IPS-20b (cell line): ENCODE results near the gene LRR1.

Source experiments
- H3K27ac ChIP-seq: one replicate; pipeline ENCODE4 v1.5.1; 2013; ENCODE audit warnings: low read length
- H3K27me3 ChIP-seq: 2 replicates; pipeline ENCODE4 v1.6.1; 2013; ENCODE audit warnings: mild to moderate bottlenecking, low read length, inconsistent platforms; ENCODE audit not compliant: insufficient read depth
- H3K36me3 ChIP-seq: 2 replicates; pipeline ENCODE4 v1.6.1; 2013; ENCODE audit warnings: low read depth, mild to moderate bottlenecking, inconsistent platforms, low read length, moderate library complexity; ENCODE audit not compliant: insufficient read depth
- H3K4me1 ChIP-seq: 2 replicates; pipeline ENCODE4 v1.6.1; 2013; ENCODE audit warnings: mild to moderate bottlenecking, control low read depth, inconsistent platforms, low read length, moderate library complexity; ENCODE audit not compliant: insufficient read depth
- H3K4me3 ChIP-seq: 2 replicates; pipeline ENCODE4 v1.5.1; 2013; ENCODE audit warnings: mild to moderate bottlenecking, low read length, inconsistent platforms
- H3K9ac ChIP-seq: 2 replicates; pipeline ENCODE4 v1.6.1; 2013; ENCODE audit warnings: low read depth, mild to moderate bottlenecking, inconsistent platforms, low read length, moderate library complexity
- H3K9me3 ChIP-seq: 2 replicates; pipeline ENCODE4 v1.6.1; 2013; ENCODE audit warnings: mild to moderate bottlenecking, low read depth, low read length, inconsistent platforms; ENCODE audit not compliant: insufficient read depth

The LRR1 gene

GRCh38 chr14:49620182-49621113 lies 21.7 kb downstream of the LRR1 start, which contains the start of the genes MGAT2 and RPL36AL:
Gene MGAT2, plus strand, starts transcription at chr14:49620799. Its CDS starts 470 bp downstream, at chr14:49621269.
Gene RPL36AL, minus strand, starts transcription at chr14:49620626. Its CDS starts 1,522 bp downstream, at chr14:49619104.
- peak within 1 kb of the TSS; percentile 99 for H3K4me3 ChIP-seq
- peak within 1 kb of the TSS; percentile 86 for H3K27ac ChIP-seq

DNA sequence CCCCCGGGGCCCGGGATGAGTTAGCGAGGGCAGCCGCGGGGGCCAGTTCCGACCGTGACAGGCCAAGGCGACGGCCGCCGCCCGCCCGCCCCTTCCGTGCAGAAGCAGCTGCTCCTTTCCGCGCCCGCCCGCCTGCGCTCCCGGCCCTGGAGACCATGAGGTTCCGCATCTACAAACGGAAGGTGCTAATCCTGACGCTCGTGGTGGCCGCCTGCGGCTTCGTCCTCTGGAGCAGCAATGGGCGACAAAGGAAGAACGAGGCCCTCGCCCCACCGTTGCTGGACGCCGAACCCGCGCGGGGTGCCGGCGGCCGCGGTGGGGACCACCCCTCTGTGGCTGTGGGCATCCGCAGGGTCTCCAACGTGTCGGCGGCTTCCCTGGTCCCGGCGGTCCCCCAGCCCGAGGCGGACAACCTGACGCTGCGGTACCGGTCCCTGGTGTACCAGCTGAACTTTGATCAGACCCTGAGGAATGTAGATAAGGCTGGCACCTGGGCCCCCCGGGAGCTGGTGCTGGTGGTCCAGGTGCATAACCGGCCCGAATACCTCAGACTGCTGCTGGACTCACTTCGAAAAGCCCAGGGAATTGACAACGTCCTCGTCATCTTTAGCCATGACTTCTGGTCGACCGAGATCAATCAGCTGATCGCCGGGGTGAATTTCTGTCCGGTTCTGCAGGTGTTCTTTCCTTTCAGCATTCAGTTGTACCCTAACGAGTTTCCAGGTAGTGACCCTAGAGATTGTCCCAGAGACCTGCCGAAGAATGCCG lies 22.6 kb downstream of the LRR1 start:
- no peaks in the 10 kb centered on the region for H3K27me3 ChIP-seq
- H3K4me1 ChIP-seq, result 0 out of 2 replicates have a peak, but pooled peaks cover 4% of the 10 kb centered on the region
- H3K27ac ChIP-seq, result no peak overlapping the region
- peaks cover 40% of the 10 kb centered on the region for H3K36me3 ChIP-seq
- H3K9ac ChIP-seq, result peak overlapping the region; percentile 66; the same call in 1 of the 2 replicates
- H3K4me3 ChIP-seq, result peak overlapping the region; percentile 99
- no peaks in the 10 kb centered on the region for H3K9me3 ChIP-seq

More at GRCh38 chr14:49620182-49621113, 21.7 kb downstream of the LRR1 start, which contains the start of the genes MGAT2 and RPL36AL:
- Histone ChIP-seq H3K9me3 (no peaks in the 10 kb centered on the region), H3K9ac (peak within 1 kb of the TSS; percentile 97), H3K27me3 (no peaks in the 10 kb centered on the region), H3K36me3 (peaks cover 32% of the 10 kb centered on the region), H3K4me1 (0 out of 2 replicates have a peak, but pooled peaks cover 4% of the 10 kb centered on the region)

DNA sequence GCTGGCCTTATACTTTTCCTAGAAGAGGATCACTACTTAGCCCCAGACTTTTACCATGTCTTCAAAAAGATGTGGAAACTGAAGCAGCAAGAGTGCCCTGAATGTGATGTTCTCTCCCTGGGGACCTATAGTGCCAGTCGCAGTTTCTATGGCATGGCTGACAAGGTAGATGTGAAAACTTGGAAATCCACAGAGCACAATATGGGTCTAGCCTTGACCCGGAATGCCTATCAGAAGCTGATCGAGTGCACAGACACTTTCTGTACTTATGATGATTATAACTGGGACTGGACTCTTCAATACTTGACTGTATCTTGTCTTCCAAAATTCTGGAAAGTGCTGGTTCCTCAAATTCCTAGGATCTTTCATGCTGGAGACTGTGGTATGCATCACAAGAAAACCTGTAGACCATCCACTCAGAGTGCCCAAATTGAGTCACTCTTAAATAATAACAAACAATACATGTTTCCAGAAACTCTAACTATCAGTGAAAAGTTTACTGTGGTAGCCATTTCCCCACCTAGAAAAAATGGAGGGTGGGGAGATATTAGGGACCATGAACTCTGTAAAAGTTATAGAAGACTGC lies 23.4 kb downstream of the LRR1 start:
- no peaks in the 10 kb centered on the region for H3K9me3 ChIP-seq
- no peaks in the 10 kb centered on the region for H3K27me3 ChIP-seq
- H3K4me3 ChIP-seq, result peak overlapping the region; percentile 99
- H3K36me3 ChIP-seq, result peaks cover 49% of the 10 kb centered on the region
- H3K9ac ChIP-seq, result no peak overlapping the region; the same call in 1 of the 2 replicates
- H3K27ac ChIP-seq, result no peak overlapping the region
- 0 out of 2 replicates have a peak, but pooled peaks cover 4% of the 10 kb centered on the region for H3K4me1 ChIP-seq

DNA sequence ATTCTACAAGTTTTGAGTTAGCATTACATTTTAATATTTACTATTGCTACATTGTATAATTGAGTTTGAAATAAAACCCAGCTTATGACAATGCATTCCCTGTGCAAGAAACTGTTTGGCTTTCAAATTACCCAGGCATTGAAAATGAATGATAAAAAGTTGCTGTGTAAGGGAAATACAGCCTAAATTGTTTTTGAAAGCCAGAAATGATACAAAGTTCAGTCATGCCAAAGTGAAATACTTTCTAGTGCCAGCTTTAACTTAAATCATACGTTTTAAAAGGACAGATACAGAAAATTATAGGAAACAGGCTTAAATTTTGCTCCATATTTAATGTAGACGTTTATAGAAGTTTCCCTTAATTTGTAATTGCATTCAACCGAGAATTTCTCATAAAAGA lies 24.6 kb downstream of the LRR1 start:
- Histone ChIP-seq H3K9ac (no peak overlapping the region), H3K27me3 (no peaks in the 10 kb centered on the region), H3K27ac (no peak overlapping the region), H3K9me3 (no peaks in the 10 kb centered on the region), H3K4me3 (peak overlapping the region; percentile 99; the same call in 1 of the 2 replicates), H3K36me3 (peaks cover 48% of the 10 kb centered on the region), H3K4me1 (0 out of 2 replicates have a peak, but pooled peaks cover 4% of the 10 kb centered on the region)

- Histone ChIP-seq H3K27me3 (no peaks in the 10 kb centered on the region), H3K4me1 (0 out of 2 replicates have a peak, but pooled peaks cover 4% of the 10 kb centered on the region), H3K36me3 (peaks cover 41% of the 10 kb centered on the region), H3K9ac (no peak overlapping the region), H3K4me3 (no peak overlapping the region), H3K27ac (no peak overlapping the region), H3K9me3 (no peaks in the 10 kb centered on the region)
Observed at GRCh38 chr14:49623941-49624839, 25.4 kb downstream of the LRR1 start.

DNA sequence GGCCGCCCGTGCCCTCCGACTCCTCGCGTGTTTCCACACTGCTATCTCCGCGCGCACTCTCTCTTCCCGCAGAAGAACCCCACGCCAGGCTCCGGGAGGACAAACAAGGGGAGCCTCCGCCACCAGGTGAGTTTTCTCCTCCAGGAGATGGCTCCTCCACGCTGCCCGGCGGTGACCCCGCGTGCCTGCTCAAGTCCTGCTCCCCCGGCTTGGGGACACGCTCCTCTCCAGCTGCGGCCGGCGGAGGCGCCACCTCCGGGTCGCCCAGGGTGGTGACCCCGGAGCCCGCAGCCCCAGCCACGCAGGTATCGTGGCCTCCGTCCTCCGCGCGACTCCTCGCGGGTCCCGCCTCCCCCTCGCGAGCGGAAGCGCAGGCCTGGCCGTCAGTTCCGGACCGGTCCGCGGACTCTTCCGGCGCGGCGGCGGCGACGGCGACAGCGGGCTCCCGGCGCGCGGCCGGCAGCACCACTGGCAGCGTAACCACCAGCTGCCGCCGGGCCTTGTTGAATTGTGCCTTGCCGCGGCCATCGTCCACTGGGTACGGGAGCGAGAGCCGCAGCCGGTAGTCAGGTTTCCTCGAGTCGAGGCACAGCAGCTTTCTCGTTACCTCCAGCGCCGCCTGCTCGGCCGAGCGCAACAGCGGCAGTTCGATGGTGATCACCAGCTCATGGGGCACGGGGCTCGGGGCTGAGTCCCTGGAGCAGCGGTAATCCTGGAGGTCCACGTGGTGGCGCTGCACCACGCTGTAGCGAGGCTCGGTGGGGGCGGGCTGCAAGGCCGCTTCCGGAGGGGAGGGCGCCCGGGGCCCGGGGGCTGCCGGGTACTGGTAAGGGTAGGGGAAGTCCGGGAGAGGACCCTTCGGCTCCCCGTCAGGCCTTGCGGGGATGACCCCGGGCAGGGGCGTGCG lies 35.2 kb downstream of the LRR1 start:
- Histone ChIP-seq H3K27me3 (no peaks in the 10 kb centered on the region), H3K27ac (peak overlapping the region; percentile 96), H3K9me3 (no peaks in the 10 kb centered on the region), H3K9ac (peak overlapping the region; percentile 95), H3K36me3 (peaks cover 33% of the 10 kb centered on the region), H3K4me1 (peaks cover 4% of the 10 kb centered on the region; the same call in 1 of the 2 replicates), H3K4me3 (peak overlapping the region; percentile 89)

DNA sequence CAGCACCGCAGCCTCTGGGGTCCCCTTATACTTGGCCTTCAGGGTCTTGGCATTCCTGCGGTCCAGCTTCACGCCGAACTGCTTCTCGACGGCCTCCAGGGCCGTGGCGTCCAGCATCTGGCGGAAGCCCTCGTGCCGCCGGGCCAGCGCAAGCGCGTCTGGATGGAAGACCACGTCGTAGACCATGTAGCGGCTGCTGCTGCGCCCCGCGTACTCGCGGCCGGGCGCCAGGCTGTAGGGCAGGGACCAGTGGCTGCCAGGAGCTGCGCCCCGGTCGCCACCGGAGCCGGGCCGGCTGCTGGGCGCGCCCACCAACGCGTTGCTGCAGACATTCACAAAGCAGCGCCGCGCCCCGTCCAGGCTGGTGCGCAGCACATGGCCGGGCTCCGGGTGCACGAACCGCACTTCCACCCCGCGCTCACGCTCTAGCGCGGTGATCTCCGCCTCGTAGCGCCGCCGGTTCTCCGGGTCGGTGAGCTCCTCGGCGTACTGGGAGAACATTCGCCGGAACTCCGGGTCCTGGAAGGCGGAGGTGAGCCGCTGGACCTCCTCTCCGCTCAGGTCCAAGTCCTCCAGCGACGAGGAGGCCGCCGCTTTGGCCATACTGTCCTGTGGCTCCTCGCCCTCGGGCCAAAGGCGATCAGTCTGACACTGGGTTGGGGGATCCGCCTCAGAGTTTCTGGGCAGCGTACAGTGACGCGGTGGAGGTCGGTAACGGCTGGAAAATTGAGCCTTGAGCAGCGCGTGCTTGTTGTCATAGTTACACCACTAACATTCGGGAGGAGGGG lies 36.0 kb downstream of the LRR1 start, which contains the start of gene DNAAF2:
DNAAF2 (minus strand) TSS at position 698 of the 788 bp plus-strand sequence; CDS start at position 603, 95 bp downstream.
- peak within 1 kb of the TSS; percentile 95 for H3K9ac ChIP-seq
- peak within 1 kb of the TSS; percentile 96 for H3K27ac ChIP-seq
- no peaks in the 10 kb centered on the region for H3K27me3 ChIP-seq
- peaks cover 39% of the 10 kb centered on the region for H3K36me3 ChIP-seq
- H3K4me3 ChIP-seq, result peak within 1 kb of the TSS; percentile 89
- H3K9me3 ChIP-seq, result no peaks in the 10 kb centered on the region
- peaks cover 4% of the 10 kb centered on the region; the same call in 1 of the 2 replicates for H3K4me1 ChIP-seq

DNA sequence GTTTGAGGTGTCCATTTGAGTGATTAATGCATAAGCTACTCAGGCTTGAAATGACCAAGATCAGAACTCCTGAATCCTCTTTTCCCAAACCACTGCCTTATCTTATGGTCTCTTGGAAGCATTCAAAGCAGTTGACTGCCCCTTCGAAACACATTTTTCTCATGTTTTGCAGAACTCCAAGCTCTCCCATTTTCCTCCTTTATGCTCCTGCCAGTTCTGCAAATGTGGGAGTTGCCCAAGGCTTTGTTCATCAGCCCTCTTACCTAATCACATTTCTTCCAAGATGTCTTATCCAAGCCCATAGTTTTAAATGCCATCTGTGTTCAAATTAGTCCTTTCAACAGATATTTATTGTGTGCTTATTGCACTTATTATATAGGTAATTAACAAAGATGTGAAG lies 38.1 kb downstream of the LRR1 start:
- Histone ChIP-seq H3K4me3 (0 out of 2 replicates have a peak overlapping the region, but pooled peaks have one; percentile 18), H3K4me1 (peaks cover 5% of the 10 kb centered on the region; the same call in 1 of the 2 replicates), H3K27me3 (no peaks in the 10 kb centered on the region), H3K36me3 (peaks cover 38% of the 10 kb centered on the region), H3K27ac (no peak overlapping the region), H3K9me3 (no peaks in the 10 kb centered on the region), H3K9ac (peak overlapping the region; percentile 27; the same call in 1 of the 2 replicates)

GRCh38 chr14:49637534-49638078 lies 38.9 kb downstream of the LRR1 start:
- Histone ChIP-seq H3K27me3 (no peaks in the 10 kb centered on the region), H3K27ac (no peak overlapping the region), H3K9ac (no peak overlapping the region), H3K9me3 (no peaks in the 10 kb centered on the region), H3K36me3 (peaks cover 38% of the 10 kb centered on the region), H3K4me3 (no peak overlapping the region), H3K4me1 (peaks cover 4% of the 10 kb centered on the region; the same call in 1 of the 2 replicates)
